ENCODE measurements around the gene CTDP1. TPM values are rescaled to one million over a fixed set of nuclear protein-coding genes. Genes with fewer than 3 reads are reported as not detected.
"Not testable (repeated sequence)": the region's sequence is repeated elsewhere in the genome, so short reads cannot be mapped to it uniquely, and the experiment has no call there.

CTDP1 gene
- total RNA-seq, 2 experiments from 2014 or later: 41.6 to 42.5 TPM

DNA sequence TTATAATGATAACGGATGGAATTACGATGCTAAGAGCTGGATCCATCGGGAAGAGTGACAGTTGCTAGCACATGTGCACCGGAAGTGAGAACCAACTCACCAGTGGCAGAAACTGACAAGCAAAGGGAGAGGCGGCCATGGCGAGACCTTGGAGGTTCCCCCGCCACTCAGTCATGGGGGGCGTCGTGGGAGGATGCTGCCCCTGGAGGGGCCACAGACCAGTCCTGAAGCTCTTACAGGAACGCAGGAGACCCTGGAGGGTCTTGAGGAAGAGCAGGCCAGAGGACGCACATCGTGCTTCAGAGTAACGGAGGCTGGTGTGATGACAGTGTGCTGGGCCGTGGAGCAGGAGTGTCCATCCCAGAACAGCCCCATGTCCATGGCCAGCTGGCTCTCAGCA lies 65.0 kb downstream of the CTDP1 start:
- no peak for DNase-seq
- Mint-ChIP-seq H3K9me3 (no peaks in the 10 kb centered on the region), H3K4me3 (no peak overlapping the region), H3K36me3 (peaks cover 45% of the 10 kb centered on the region), H3K27ac (no peak overlapping the region), H3K27me3 (no peaks in the 10 kb centered on the region), H3K4me1 (no peaks in the 10 kb centered on the region)
- POLR2A ChIA-PET: no interaction called here
- ATAC-seq (ENCODE audit: low read depth): no peak

DNA sequence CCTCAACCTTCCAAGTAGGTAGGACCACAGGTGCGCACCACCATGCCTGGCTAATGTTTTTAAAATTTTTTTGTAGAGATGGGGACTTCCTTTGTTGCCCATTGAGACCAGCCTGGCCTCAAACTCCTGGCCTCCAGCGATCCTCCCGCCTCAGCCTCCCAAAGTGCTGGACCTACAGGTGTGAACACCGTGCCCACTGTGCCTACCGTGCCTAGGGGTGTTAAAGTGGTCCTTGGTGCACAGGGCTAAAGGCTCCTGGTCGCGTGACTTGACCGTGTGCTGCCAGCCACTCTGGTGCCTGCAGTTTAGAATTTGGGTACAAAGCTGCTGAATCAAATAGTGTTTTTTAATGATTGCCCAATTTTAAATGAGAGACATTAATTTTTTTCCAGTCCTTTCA lies 67.1 kb downstream of the CTDP1 start:
- POLR2A ChIA-PET: no interaction called here
- H3K27me3 Mint-ChIP-seq: no peaks in the 10 kb centered on the region
- no peak for ATAC-seq (ENCODE audit: low read depth)
- no peak overlapping the region for H3K4me3 Mint-ChIP-seq
- H3K4me1 Mint-ChIP-seq: no peaks in the 10 kb centered on the region
- H3K27ac Mint-ChIP-seq: no peak overlapping the region
- H3K36me3 Mint-ChIP-seq: peaks cover 33% of the 10 kb centered on the region
- no peaks in the 10 kb centered on the region for H3K9me3 Mint-ChIP-seq
- DNase-seq: no peak

DNA sequence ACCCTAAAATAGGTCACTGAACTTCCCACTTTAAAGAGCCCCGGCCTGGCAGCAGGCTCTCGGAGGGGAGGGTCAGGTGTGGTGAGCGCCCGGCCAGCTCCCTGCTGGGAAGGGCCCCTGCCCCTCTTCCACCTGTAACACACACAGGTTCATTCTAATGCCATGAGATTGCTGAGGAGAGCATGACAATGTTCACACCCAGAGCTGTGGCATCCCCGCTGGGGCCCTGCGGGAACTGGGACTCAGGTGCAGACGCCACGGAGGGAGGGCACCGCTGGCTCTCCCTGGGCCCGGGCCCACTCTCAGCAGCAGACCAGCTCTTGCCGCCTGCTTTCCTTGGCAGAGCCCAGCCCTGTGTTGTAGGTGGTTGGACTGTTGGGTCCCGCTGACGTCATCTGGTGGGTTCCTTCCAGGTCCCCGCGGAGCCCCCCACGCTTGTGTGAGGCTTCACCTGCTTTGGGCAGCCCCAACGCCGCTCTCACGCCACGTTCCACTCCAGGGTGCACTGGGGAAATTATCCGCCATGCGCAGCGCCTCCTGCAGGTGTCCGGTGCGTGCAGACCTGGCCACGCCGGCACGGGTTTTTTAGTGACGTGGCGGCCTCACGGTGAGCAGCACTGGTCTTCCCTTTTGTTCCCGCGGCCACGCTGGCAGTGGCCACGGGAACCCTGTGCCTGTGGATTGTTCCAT lies 67.7 kb downstream of the CTDP1 start:
- no peaks in the 10 kb centered on the region for H3K9me3 Mint-ChIP-seq
- POLR2A ChIA-PET: no interaction called here
- H3K27me3 Mint-ChIP-seq: no peaks in the 10 kb centered on the region
- DNase-seq: no peak
- H3K36me3 Mint-ChIP-seq: peaks cover 28% of the 10 kb centered on the region
- H3K4me1 Mint-ChIP-seq: no peaks in the 10 kb centered on the region
- H3K27ac Mint-ChIP-seq: no peak overlapping the region
- ATAC-seq (ENCODE audit: low read depth): no peak
- H3K4me3 Mint-ChIP-seq: no peak overlapping the region

DNA sequence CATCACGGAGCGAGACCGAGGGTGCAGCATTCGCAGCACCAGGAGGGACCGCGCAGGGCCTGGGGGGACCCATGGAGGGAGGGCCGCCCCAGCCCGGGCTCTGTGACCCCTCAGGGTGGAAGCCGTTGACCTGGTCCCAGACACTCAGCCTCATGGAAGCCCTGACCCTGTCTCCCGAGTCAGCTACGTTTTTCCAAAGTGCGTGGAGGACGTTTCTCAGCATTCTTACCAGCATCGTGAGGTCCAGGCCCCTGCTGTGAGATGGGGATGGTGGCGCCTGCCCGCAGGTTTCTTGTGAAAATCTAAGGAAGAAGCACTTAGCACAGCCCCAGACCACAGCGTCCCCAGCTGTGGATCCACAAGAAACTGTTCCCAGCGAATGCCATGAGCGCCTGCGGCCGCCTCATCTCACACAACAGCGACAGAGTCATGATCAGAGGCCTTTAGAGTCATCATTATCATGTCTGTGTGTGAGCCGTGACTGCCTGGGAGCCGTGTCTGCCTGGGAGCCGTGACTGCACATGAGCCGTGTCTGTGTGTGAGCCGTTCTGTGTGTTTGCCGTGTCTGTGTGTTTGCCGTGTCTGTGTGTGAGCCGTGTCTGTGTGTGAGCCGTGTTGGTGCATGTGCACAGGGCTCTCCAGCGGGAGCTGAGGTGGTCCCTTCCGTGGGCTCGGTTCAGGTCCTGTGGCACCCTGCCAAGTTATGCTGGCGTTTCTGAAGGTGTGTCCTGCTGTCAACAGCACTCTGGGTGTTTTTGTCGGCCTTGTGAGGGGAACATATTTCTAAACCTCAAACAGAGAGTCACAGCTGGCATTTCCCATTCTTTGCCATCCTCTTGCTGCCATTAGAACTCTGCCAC lies 68.9 kb downstream of the CTDP1 start:
- no peak overlapping the region for H3K4me3 Mint-ChIP-seq
- H3K27ac Mint-ChIP-seq: no peak overlapping the region

DNA sequence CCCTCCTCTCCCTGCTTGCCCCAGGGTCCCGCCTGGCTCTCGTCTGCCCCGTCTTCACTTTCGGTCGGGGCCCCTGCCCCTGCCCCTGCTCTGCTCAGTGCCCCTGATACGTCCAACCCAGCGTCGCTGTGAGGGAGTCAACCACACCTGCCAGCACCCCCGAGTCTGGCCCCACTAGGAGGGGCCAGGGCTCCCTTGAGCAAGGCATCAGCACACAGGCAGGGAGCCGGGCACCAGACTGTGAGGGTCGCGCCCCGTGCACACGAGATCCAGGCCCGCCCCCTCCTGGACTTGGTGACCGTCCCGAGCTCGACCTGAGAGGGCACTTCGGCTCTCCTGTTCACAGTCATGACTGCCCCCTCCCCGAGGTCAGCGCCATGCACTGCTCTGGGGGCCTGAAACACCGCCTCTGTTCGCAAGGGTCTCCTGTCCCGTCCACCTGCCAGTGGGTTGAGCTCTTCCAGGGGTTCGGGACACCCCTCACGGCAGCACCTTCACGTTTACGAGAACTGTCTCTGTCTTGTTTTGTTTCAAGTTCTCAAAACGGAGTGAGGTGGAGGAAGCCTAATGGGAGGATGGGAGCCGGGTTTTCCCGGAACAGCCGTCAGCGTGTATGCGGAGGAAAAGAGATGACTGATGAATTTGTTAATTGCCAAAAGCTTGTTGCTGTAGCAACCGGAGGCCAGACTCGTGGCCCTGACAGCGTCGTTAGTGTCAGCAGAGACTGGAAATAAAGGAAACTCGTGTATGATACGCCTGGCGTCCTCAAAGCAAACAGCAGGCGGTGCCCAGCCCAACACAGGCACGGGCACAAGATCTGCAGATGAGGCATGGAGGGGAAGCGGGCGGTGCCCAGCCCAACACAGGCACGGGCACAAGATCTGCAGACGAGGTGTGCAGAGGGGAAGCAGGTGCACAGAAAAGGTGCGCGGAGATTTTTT lies 69.9 kb downstream of the CTDP1 start:
- H3K9me3 Mint-ChIP-seq: no peaks in the 10 kb centered on the region
- ATAC-seq (ENCODE audit: low read depth) (no peak), DNase-seq (no peak)
- no peak overlapping the region for H3K27ac Mint-ChIP-seq
- H3K27me3 Mint-ChIP-seq: no peaks in the 10 kb centered on the region
- no peak overlapping the region for H3K4me3 Mint-ChIP-seq
- POLR2A ChIA-PET: interaction anchor here (0.5 kb wide), 1 partner anchor 732 kb away, joined by 3 read pairs; no protein-coding TSS in a partner anchor
- no peaks in the 10 kb centered on the region for H3K4me1 Mint-ChIP-seq
- peaks cover 20% of the 10 kb centered on the region for H3K36me3 Mint-ChIP-seq

More for the DNA sequence above, 68.9 kb downstream of the CTDP1 start:
- ATAC-seq (ENCODE audit: low read depth): no peak
- POLR2A ChIA-PET: interaction anchor here (0.5 kb wide), 1 partner anchor 731 kb away, joined by 3 read pairs; no protein-coding TSS in a partner anchor
- no peaks in the 10 kb centered on the region for H3K27me3 Mint-ChIP-seq
- H3K4me1 Mint-ChIP-seq: no peaks in the 10 kb centered on the region
- peaks cover 27% of the 10 kb centered on the region for H3K36me3 Mint-ChIP-seq
- H3K9me3 Mint-ChIP-seq: no peaks in the 10 kb centered on the region
- DNase-seq: no peak

DNA sequence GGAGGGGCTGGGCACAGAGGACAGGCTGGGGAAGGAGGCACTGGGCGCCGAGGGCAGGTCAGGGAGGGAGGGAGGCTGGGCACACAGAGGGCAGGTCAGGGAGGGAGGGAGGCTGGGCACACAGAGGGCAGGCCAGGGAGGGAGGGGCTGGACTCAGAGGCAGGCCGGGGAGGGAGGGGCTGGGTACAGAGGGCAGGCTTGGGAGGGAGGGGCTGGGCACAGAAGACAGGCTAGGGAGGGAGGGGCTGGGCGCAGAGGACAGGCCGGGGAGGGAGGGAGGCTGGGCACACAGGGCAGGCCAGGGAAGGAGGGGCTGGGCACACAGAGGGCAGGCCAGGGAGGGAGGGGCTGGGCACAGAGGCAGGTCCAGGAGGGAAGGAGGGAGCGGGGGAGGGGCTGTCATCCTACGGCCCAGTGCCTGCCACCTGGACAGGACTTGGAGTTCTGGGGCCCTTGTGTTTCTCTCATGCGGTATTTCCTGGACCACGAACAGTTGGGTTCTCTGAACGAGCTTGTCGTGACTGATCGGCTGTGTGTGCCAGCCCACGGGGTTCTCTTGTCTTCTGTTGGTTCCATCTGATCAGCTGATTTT lies 71.5 kb downstream of the CTDP1 start:
- Mint-ChIP-seq H3K9me3 (no peaks in the 10 kb centered on the region), H3K27ac (no peak overlapping the region), H3K27me3 (no peaks in the 10 kb centered on the region), H3K4me1 (no peaks in the 10 kb centered on the region), H3K4me3 (no peak overlapping the region), H3K36me3 (peaks cover 27% of the 10 kb centered on the region)
- POLR2A ChIA-PET: no interaction called here
- DNase-seq (no peak), ATAC-seq (ENCODE audit: low read depth) (no peak)

DNA sequence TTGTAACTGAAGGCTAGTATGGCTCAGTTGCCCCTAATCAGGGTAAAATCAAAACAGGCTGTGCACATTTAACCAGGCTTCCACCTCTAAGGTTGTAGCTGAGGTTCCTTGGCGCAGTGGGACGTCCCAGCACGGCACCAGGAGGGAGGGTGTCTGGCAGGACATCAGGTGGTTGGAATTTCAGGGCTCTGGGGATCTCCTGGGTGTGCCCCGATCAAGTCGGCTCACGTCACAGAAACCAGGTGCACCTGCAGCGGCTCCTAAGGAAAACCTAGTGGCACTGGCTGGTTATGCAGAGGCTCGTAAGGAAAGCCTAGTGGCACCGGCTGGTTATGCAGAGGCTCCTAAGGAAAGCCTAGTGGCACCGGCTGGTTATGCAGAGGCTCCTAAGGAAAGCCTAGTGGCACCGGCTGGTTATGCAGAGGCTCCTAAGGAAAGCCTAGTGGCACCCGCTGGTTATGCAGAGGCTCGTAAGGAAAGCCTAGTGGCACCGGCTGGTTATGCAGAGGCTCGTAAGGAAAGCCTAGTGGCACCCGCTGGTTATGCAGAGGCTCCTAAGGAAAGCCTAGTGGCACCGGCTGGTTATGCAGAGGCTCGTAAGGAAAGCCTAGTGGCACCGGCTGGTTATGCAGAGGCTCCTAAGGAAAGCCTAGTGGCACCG lies 72.4 kb downstream of the CTDP1 start:
- H3K4me3 Mint-ChIP-seq; H3K9me3 Mint-ChIP-seq; ATAC-seq (ENCODE audit: low read depth); POLR2A ChIA-PET; H3K27ac Mint-ChIP-seq; H3K27me3 Mint-ChIP-seq; H3K4me1 Mint-ChIP-seq: not testable (repeated sequence)
- DNase-seq: peak; percentile 13
- peaks cover 28% of the 10 kb centered on the region for H3K36me3 Mint-ChIP-seq

DNA sequence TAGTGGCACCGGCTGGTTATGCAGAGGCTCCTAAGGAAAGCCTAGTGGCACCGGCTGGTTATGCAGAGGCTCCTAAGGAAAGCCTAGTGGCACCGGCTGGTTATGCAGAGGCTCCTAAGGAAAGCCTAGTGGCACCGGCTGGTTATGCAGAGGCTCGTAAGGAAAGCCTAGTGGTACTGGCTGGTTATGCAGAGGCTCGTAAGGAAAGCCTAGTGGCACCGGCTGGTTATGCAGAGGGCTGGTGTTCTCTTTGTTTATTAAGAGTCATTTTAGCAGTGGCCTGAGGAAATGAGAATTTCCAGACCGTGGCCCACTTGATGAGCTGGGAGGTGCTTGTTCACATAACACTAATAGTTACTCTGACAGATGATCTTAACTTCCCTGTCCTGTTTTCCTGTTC lies 73.3 kb downstream of the CTDP1 start:
- H3K4me1 Mint-ChIP-seq; H3K27me3 Mint-ChIP-seq; H3K9me3 Mint-ChIP-seq; H3K4me3 Mint-ChIP-seq; H3K27ac Mint-ChIP-seq; POLR2A ChIA-PET; ATAC-seq (ENCODE audit: low read depth): not testable (repeated sequence)
- peak; percentile 4 for DNase-seq
- peaks cover 29% of the 10 kb centered on the region for H3K36me3 Mint-ChIP-seq

GRCh38 chr18:79753391-79753851 lies 73.8 kb downstream of the CTDP1 start:
- H3K4me3 Mint-ChIP-seq: no peak overlapping the region
- H3K27me3 Mint-ChIP-seq: no peaks in the 10 kb centered on the region
- peak; percentile 17 for DNase-seq
- peaks cover 9% of the 10 kb centered on the region for H3K9me3 Mint-ChIP-seq
- POLR2A ChIA-PET: no interaction called here
- peaks cover 29% of the 10 kb centered on the region for H3K36me3 Mint-ChIP-seq
- no peaks in the 10 kb centered on the region for H3K4me1 Mint-ChIP-seq
- H3K27ac Mint-ChIP-seq: no peak overlapping the region
- ATAC-seq (ENCODE audit: low read depth): no peak

DNA sequence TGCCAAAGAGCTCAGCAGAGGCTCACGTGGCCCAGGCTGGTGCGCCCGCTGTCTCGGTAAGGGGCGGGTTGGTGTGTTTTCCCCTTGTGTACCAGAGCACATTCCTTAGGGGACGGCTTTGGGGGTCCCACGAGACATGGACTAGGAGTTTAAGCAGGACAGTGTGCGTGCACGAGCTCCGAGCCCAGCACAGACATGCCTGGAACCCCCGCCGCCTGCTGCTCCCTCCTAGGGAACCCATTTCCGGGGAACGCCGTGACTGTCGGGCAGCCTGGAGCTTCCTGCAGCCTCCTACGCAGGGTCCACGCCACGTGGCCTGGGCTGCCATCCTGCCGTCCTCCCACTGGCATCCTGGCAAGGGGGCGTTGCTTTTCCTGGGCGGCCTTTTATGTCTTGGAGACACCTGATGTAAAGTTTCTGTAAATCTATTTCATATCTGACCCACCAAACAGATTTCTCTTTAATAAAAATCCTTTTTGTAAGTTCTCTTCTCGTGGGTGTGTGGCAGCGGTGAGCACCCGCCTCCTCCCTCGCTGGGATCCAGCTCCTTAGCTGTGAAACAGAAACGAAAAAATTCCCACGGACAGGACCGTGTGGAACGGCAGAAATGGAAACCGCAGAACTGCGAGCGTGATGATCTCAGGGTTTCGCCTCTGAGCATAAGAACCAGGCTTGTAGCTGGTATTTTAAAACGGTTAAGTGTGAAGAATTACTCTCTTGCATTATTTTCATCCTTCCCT lies 74.6 kb downstream of the CTDP1 start:
- DNase-seq: peak; percentile 16
- H3K27me3 Mint-ChIP-seq: no peaks in the 10 kb centered on the region
- POLR2A ChIA-PET: no interaction called here
- H3K36me3 Mint-ChIP-seq: peaks cover 32% of the 10 kb centered on the region
- ATAC-seq (ENCODE audit: low read depth): no peak
- H3K4me3 Mint-ChIP-seq: no peak overlapping the region
- no peaks in the 10 kb centered on the region for H3K4me1 Mint-ChIP-seq
- no peak overlapping the region for H3K27ac Mint-ChIP-seq
- H3K9me3 Mint-ChIP-seq: peaks cover 12% of the 10 kb centered on the region

GRCh38 chr18:79754831-79755351 lies 75.3 kb downstream of the CTDP1 start:
- POLR2A ChIA-PET: no interaction called here
- Mint-ChIP-seq H3K9me3 (peaks cover 12% of the 10 kb centered on the region), H3K27ac (no peak overlapping the region), H3K27me3 (no peaks in the 10 kb centered on the region), H3K36me3 (peaks cover 27% of the 10 kb centered on the region), H3K4me1 (no peaks in the 10 kb centered on the region), H3K4me3 (no peak overlapping the region)
- peak; percentile 19 for DNase-seq
- no peak for ATAC-seq (ENCODE audit: low read depth)
